K562 (cell line): ENCODE results near the gene NDUFB7. TPM values are rescaled to one million over a fixed set of nuclear protein-coding genes. Genes with fewer than 3 reads are reported as not detected.
"Not testable (repeated sequence)": the region's sequence is repeated elsewhere in the genome, so short reads cannot be mapped to it uniquely, and the experiment has no call there.

Source experiments
- ATAC-seq: fragments of 200-7000 bp; cut with Tn5 transposase; 3 replicates; pipeline ENCODE4 v1.9.1; 2020; ENCODE audit warnings: moderate library complexity
- BruUV-seq: library from RNA; stranded (reverse); fragments of 400-500 nt; replicated peaks from 2 replicates; lab custom pipeline; 2021; lab: Mats Ljungman, UMichigan
- CTCF ChIA-PET: fragments of 300-600 bp; formaldehyde crosslinking; extraction: SDS; loops from one replicate; lab custom pipeline; 2021; ENCODE audit warnings: low intra/inter-chr PET ratio; lab: Yijun Ruan, JAX
- POLR2A ChIA-PET: fragments of 300-600, 350-650 bp; sonication (Branson Sonifier 250); formaldehyde crosslinking; extraction: SDS; loops from one replicate; lab custom pipeline; 2021; ENCODE audit warnings: antibody characterized with exemption, inconsistent platforms; lab: Yijun Ruan, JAX
- DNase-seq, 4 experiments: peaks; one replicate each; pipeline versions ENCODE4 v3.0.0 to v3.0.0-alpha.2; 2011 to 2018; ENCODE audit warnings: low spot score in 3 of 4, mixed read lengths in 3 of 4; ENCODE audit errors: extremely low read depth in 1 of 4
- FAIRE-seq: peaks from 2 replicates; lab custom pipeline; 2011; peaks lifted over from hg19 to GRCh38; lab: Jason Lieb, UNC
- H2AFZ ChIP-seq: 2 replicates; pipeline ENCODE4 v1.6.0; 2011; ENCODE audit warnings: low read depth, low read length, control low read depth, inconsistent platforms
- H3K27ac ChIP-seq: fragments of 200-600 bp; 3 replicates; pipeline ENCODE4 v1.8.0; 2011; ENCODE audit warnings: low read depth, mild to moderate bottlenecking, control low read depth, inconsistent platforms, low read length, moderate library complexity, mixed read lengths; ENCODE audit errors: extremely low read depth
- H3K27me3 ChIP-seq, 2 experiments: fragments of 300-600 bp in 1 of 2; 2 replicates in 1 of 2; 3 replicates in 1 of 2; pipeline versions ENCODE4 v1.6.0 to v1.8.0; 2011; ENCODE audit warnings: inconsistent platforms in 2 of 2, low read length in 2 of 2, mild to moderate bottlenecking in 1 of 2, mixed read lengths in 1 of 2, moderate library complexity in 1 of 2; ENCODE audit not compliant: control insufficient read depth in 2 of 2, insufficient read depth in 2 of 2
- H3K36me3 ChIP-seq: fragments of 300-600 bp; 3 replicates; pipeline ENCODE4 v1.8.0; 2011; ENCODE audit warnings: mild to moderate bottlenecking, low read length, inconsistent platforms; ENCODE audit not compliant: control insufficient read depth, insufficient read depth
- H3K4me1 ChIP-seq, 2 experiments: fragments of 200-600 bp in 1 of 2; replicated peaks in 1 of 2; 2 replicates in 1 of 2; 3 replicates in 1 of 2; pipeline versions ENCODE4 v1.5.1 to v1.8.0; 2011; ENCODE audit warnings: inconsistent platforms in 2 of 2, low read length in 2 of 2, mild to moderate bottlenecking in 1 of 2, mixed read lengths in 1 of 2, moderate library complexity in 1 of 2; ENCODE audit not compliant: control insufficient read depth in 2 of 2, insufficient read depth in 2 of 2
- H3K4me2 ChIP-seq: 2 replicates; pipeline ENCODE4 v1.6.1; 2011; ENCODE audit warnings: low read length, control low read depth, inconsistent platforms, mixed read lengths; ENCODE audit not compliant: insufficient read depth
- H3K4me3 ChIP-seq: fragments of 200-600 bp; sonication (generic), shearing (Covaris generic); 2 replicates; pipeline ENCODE4 v1.5.1; 2016; ENCODE audit warnings: control low read depth, inconsistent platforms
- H3K79me2 ChIP-seq: fragments of 200-600 bp; 3 replicates; pipeline ENCODE4 v1.8.0; 2011; ENCODE audit warnings: low read length, inconsistent platforms; ENCODE audit not compliant: control insufficient read depth, insufficient read depth
- H3K9ac ChIP-seq, 2 experiments: 2 replicates each; pipeline versions ENCODE4 v1.6.0 to v1.6.1; 2011; ENCODE audit warnings: low read depth in 2 of 2, low read length in 2 of 2, control low read depth in 1 of 2, inconsistent platforms in 1 of 2, mild to moderate bottlenecking in 1 of 2, mixed read lengths in 1 of 2; ENCODE audit not compliant: insufficient read depth in 1 of 2
- H3K9me1 ChIP-seq: one replicate; pipeline ENCODE4 v1.6.0; 2011; ENCODE audit warnings: inconsistent platforms, mild to moderate bottlenecking, low read length, moderate library complexity; ENCODE audit not compliant: control insufficient read depth, insufficient read depth
- H3K9me3 ChIP-seq: replicated peaks from 2 replicates; pipeline ENCODE4 v1.5.1; 2011; ENCODE audit warnings: low read depth, low read length, inconsistent platforms; ENCODE audit not compliant: control insufficient read depth, insufficient read depth
- H4K20me1 ChIP-seq: replicated peaks from 2 replicates; pipeline ENCODE4 v1.6.1; 2011; ENCODE audit warnings: low read length, inconsistent platforms, mixed read lengths; ENCODE audit not compliant: control insufficient read depth, insufficient read depth
- XRCC5 ChIP-seq: fragments of 200-400 bp; formaldehyde crosslinking; IDR thresholded peaks from 2 replicates; pipeline ENCODE4 v1.6.1; 2017; ENCODE audit warnings: low read depth, mild to moderate bottlenecking, low read length
- ZNF239 ChIP-seq: fragments of 250-450 bp; sonication (Bioruptor Pico); IDR thresholded peaks from 2 replicates; pipeline ENCODE4 v1.4.0; 2020; ENCODE audit warnings: mild to moderate bottlenecking
- WGBS: fragments of 100-300 bp; shearing (Covaris generic); methylation state at CpG from one replicate; pipeline ENCODE4 v1.1.6; 2016; ENCODE audit warnings: low coverage, mixed read lengths; ENCODE audit not compliant: insufficient coverage; ENCODE audit errors: missing lambda C conversion rate; 5-methylcytosine and 5-hydroxymethylcytosine counted together
- in situ Hi-C: fragments of 300-500 bp; cut with MboI; formaldehyde crosslinking; loops from 4 replicates; pipeline ENCODE4 v1.15.0; 2018; ENCODE audit warnings: inconsistent platforms, mixed read lengths
- intact Hi-C: fragments of 100-400 bp; cut with micrococcal nuclease; formaldehyde crosslinking; loops from 2 replicates; pipeline ENCODE4 v1.14.2; 2022
- polyA plus RNA-seq, 8 experiments: library from polyadenylated mRNA; depleted of rRNA in 4 of 8; stranded (reverse) in 5 of 8; unstranded in 3 of 8; fragments of >200 nt; fragmentation: Nextera tagmentation in 2 of 8; fragmentation: Illumina TruSeq in 1 of 8; extraction: Ambion mirVana in 2 of 8; extraction: Trizol in 1 of 8; gene quantifications; 2 replicates each; pipeline versions ENCODE4 v1.2.1 to v1.2.3, GENCODE V29; 2011 to 2014; ENCODE audit warnings: inconsistent platforms in 1 of 8, missing spikeins in 1 of 8
- total RNA-seq, 7 experiments: library from RNA; depleted of rRNA in 6 of 7; stranded (reverse); fragments of >200 nt in 6 of 7; fragmentation: Illumina TruSeq in 2 of 7; extraction: Trizol in 2 of 7; gene quantifications; 2 replicates each; pipeline versions ENCODE4 v1.2.1 to v1.2.3, GENCODE V29; 2011 to 2021; ENCODE audit warnings: low replicate concordance in 1 of 7
- TF ChIP-seq, protein P1 (sequence below), 2 experiments: fragments of 450-650 bp; IDR thresholded peaks; 2 replicates each; pipeline ENCODE4 v1.6.1; 2018; ENCODE audit warnings: mild to moderate bottlenecking in 2 of 2, low read depth in 1 of 2; ENCODE audit not compliant: partially characterized antibody in 2 of 2
- TF ChIP-seq, protein P2 (sequence below): conservative IDR thresholded peaks from 2 replicates; pipeline ENCODE4 v1.6.1; 2011; ENCODE audit warnings: low read depth, mild to moderate bottlenecking, low read length; ENCODE audit not compliant: control insufficient read depth
- TF ChIP-seq, protein P3 (sequence below): sonication (generic); formaldehyde crosslinking; IDR thresholded peaks from 2 replicates; pipeline ENCODE4 v1.4.0; 2020; ENCODE audit warnings: mild to moderate bottlenecking, missing genetic modification reagents
- TF ChIP-seq, protein P4 (sequence below): fragments of 450-650 bp; IDR thresholded peaks from 2 replicates; pipeline ENCODE4 v1.6.1; 2016; ENCODE audit warnings: antibody characterized with exemption

Gene NDUFB7
- total and polyA plus RNA-seq, 9 of the 15 experiments (the other 6 are each of a cell fraction or from before 2014, with no cell fraction given), result 14.9 to 842 (median 137) TPM

DNA sequence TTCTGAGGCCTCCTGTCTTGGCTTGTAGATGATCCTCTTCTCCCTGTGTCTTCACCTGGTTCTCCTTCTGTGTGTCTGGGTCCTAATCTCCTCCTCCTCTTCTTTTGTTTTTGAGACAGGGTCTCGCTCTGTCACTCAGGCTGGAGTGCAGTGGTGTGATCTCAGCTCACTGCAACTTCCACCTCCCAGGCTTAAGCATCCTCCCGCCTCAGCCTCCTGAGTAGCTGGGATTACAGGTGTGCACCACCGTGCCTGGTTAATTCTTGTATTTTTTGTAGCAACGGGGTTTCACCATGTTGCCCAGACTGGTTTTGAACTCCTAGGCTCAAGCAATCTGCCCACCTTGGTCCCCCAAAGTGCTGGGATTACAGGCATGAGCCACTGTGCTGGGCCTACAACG, 40.4 kb upstream of the NDUFB7 start:
- H4K20me1 ChIP-seq, FAIRE-seq, H3K36me3 ChIP-seq, H3K9me3 ChIP-seq, intact Hi-C loops, H3K4me3 ChIP-seq, in situ Hi-C loops, H3K4me2 ChIP-seq, ATAC-seq, H3K9ac ChIP-seq, BruUV-seq, DNase-seq, CTCF ChIA-PET, POLR2A ChIA-PET, H3K27ac ChIP-seq, H3K4me1 ChIP-seq, H3K79me2 ChIP-seq, H2AFZ ChIP-seq, H3K9me1 ChIP-seq: not testable (repeated sequence)
- WGBS, result 2% methylated on average over 5 of the region's 5 CpGs
- H3K27me3 ChIP-seq, result peaks cover 7 to 13% of the 10 kb centered on the region in 2 experiments; a peak in 3 of 5 replicates

DNA sequence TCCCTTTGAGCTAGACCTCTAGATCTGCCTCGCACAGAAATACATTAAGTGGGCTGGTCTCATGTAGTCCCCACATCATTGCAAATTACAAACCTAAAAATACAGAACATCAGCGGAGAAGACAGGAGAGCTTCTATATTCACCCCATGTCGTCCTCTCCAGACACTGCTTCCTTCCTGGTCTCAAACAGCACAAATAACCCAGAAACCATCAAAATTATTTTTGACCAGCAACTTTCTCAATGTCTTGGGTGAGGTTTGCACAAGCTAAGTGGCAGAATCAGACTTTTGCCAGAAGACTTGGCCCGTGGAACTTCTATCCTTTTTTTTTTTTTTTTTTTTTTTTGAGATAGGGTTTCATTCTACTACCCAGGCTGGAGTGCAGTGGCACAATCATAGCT, 39.2 kb upstream of the NDUFB7 start:
- Histone ChIP-seq H3K9me1 (no peaks in the 10 kb centered on the region), H3K79me2 (no peaks in the 10 kb centered on the region), H3K27me3 (peaks cover 9 to 19% of the 10 kb centered on the region in 2 experiments; a peak in 3 of 5 replicates), H3K9ac (no peak overlapping the region), H2AFZ (no peak overlapping the region), H3K4me2 (no peak overlapping the region), H3K36me3 (no peaks in the 10 kb centered on the region), H3K27ac (no peak overlapping the region), H4K20me1 (no peaks in the 10 kb centered on the region), H3K9me3 (no peaks in the 10 kb centered on the region), H3K4me1 (peaks cover 4% of the 10 kb centered on the region in 2 experiments; a peak in 2 of 5 replicates), H3K4me3 (no peak overlapping the region)
- WGBS, result 6% methylated on average over 4 of the region's 4 CpGs
- ChIA-PET POLR2A (no interaction called here), CTCF (no interaction called here)
- DNase-seq, result no peak
- no peak for FAIRE-seq
- no TSS peak for BruUV-seq
- ATAC-seq, result no peak
- in situ Hi-C loops (no loop called here), intact Hi-C loops (no loop called here)
- TF ChIP-seq, protein P1, sequence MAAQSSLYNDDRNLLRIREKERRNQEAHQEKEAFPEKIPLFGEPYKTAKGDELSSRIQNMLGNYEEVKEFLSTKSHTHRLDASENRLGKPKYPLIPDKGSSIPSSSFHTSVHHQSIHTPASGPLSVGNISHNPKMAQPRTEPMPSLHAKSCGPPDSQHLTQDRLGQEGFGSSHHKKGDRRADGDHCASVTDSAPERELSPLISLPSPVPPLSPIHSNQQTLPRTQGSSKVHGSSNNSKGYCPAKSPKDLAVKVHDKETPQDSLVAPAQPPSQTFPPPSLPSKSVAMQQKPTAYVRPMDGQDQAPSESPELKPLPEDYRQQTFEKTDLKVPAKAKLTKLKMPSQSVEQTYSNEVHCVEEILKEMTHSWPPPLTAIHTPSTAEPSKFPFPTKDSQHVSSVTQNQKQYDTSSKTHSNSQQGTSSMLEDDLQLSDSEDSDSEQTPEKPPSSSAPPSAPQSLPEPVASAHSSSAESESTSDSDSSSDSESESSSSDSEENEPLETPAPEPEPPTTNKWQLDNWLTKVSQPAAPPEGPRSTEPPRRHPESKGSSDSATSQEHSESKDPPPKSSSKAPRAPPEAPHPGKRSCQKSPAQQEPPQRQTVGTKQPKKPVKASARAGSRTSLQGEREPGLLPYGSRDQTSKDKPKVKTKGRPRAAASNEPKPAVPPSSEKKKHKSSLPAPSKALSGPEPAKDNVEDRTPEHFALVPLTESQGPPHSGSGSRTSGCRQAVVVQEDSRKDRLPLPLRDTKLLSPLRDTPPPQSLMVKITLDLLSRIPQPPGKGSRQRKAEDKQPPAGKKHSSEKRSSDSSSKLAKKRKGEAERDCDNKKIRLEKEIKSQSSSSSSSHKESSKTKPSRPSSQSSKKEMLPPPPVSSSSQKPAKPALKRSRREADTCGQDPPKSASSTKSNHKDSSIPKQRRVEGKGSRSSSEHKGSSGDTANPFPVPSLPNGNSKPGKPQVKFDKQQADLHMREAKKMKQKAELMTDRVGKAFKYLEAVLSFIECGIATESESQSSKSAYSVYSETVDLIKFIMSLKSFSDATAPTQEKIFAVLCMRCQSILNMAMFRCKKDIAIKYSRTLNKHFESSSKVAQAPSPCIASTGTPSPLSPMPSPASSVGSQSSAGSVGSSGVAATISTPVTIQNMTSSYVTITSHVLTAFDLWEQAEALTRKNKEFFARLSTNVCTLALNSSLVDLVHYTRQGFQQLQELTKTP (IDR thresholded peaks at IDR 0.05; ENCODE audit: low read depth in 1 of 2, partially characterized antibody in 2 of 2), result no peak
- TF ChIP-seq, protein P2, sequence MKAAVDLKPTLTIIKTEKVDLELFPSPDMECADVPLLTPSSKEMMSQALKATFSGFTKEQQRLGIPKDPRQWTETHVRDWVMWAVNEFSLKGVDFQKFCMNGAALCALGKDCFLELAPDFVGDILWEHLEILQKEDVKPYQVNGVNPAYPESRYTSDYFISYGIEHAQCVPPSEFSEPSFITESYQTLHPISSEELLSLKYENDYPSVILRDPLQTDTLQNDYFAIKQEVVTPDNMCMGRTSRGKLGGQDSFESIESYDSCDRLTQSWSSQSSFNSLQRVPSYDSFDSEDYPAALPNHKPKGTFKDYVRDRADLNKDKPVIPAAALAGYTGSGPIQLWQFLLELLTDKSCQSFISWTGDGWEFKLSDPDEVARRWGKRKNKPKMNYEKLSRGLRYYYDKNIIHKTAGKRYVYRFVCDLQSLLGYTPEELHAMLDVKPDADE, result no peak
- TF ChIP-seq XRCC5 (no peak), ZNF239 (CRISPR knock-in tag) (no peak)
- TF ChIP-seq, protein P3, sequence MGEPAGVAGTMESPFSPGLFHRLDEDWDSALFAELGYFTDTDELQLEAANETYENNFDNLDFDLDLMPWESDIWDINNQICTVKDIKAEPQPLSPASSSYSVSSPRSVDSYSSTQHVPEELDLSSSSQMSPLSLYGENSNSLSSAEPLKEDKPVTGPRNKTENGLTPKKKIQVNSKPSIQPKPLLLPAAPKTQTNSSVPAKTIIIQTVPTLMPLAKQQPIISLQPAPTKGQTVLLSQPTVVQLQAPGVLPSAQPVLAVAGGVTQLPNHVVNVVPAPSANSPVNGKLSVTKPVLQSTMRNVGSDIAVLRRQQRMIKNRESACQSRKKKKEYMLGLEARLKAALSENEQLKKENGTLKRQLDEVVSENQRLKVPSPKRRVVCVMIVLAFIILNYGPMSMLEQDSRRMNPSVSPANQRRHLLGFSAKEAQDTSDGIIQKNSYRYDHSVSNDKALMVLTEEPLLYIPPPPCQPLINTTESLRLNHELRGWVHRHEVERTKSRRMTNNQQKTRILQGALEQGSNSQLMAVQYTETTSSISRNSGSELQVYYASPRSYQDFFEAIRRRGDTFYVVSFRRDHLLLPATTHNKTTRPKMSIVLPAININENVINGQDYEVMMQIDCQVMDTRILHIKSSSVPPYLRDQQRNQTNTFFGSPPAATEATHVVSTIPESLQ (CRISPR knock-in tag), result no peak
- TF ChIP-seq, protein P4, sequence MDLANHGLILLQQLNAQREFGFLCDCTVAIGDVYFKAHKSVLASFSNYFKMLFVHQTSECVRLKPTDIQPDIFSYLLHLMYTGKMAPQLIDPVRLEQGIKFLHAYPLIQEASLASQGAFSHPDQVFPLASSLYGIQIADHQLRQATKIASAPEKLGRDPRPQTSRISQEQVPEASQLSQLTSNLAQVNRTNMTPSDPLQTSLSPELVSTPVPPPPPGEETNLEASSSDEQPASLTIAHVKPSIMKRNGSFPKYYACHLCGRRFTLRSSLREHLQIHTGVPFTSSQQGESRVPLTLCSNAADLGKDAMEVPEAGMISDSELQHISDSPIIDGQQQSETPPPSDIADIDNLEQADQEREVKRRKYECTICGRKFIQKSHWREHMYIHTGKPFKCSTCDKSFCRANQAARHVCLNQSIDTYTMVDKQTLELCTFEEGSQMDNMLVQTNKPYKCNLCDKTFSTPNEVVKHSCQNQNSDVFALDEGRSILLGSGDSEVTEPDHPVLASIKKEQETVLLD, result no peak
